Astrocyte of the spinal cord (primary cell): ENCODE measurements around the gene BPTF.
A peak's percentile ranks its signal among the peaks of the same experiment; 100 is the strongest.
"Not testable (repeated sequence)": the region's sequence is repeated elsewhere in the genome, so short reads cannot be mapped to it uniquely, and the experiment has no call there.

ENCODE experiments used
- DNase-seq: peaks from one replicate; pipeline ENCODE4 v3.0.0; 2011; ENCODE audit warnings: low read depth, low spot score
- H3K4me3 ChIP-seq: 2 replicates; pipeline ENCODE4 v1.5.1; 2011; ENCODE audit warnings: low read depth, mild to moderate bottlenecking, low read length, moderate library complexity
- CTCF ChIP-seq: IDR thresholded peaks from 2 replicates; pipeline ENCODE4 v1.5.1; 2012; ENCODE audit warnings: low read depth, mild to moderate bottlenecking, low read length, inconsistent platforms
- in situ Hi-C: cut with HindIII; loops from 2 replicates; pipeline ENCODE4 v1.10.0; 2017; ENCODE audit warnings: low sequenced_read_pairs

The BPTF gene

DNA sequence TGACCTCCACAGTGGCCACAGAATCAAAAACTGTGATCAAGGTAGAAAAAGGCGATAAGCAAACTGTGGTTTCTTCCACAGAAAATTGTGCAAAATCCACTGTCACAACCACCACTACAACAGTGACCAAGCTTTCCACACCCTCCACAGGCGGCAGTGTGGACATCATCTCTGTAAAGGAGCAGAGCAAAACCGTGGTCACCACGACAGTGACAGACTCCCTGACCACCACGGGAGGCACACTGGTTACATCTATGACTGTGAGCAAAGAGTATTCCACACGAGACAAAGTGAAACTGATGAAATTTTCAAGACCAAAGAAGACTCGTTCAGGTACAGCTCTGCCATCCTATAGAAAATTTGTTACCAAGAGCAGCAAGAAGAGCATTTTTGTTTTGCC, 87.4 kb downstream of the BPTF start:
- in situ Hi-C loops: no loop called here
- no peak for DNase-seq
- TF ChIP-seq CTCF: no peak
- no peak overlapping the region for H3K4me3 ChIP-seq

GRCh38 chr17:67920212-67920611, 94.9 kb downstream of the BPTF start:
- in situ Hi-C loops: no loop called here
- no peak for TF ChIP-seq CTCF
- H3K4me3 ChIP-seq: no peak overlapping the region
- DNase-seq: no peak

DNA sequence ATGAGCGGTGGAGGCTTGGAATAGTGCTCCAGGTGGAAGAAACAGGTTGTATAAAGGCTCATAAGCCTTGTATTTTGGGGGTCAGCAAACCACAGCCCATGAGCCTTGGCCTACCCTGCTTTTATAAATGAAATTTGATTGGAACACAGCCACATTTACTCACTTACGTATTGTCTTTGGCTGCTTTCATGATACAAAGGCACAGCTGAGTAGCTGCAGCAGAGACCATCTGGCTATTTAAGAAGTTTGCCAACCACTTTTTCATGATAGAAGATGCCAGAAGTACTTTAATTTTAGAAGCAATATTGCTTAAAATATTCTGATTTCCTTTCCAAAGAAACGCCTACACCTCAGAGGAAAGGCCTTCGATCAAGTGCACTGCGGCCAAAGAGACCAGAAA, 97.2 kb downstream of the BPTF start:
- TF ChIP-seq CTCF: no peak
- DNase-seq: no peak
- H3K4me3 ChIP-seq: no peak overlapping the region
- in situ Hi-C loops: no loop called here

- in situ Hi-C loops, H3K4me3 ChIP-seq, DNase-seq: not testable (repeated sequence)
Observed at GRCh38 chr17:67928842-67929241, 103.5 kb downstream of the BPTF start.

DNA sequence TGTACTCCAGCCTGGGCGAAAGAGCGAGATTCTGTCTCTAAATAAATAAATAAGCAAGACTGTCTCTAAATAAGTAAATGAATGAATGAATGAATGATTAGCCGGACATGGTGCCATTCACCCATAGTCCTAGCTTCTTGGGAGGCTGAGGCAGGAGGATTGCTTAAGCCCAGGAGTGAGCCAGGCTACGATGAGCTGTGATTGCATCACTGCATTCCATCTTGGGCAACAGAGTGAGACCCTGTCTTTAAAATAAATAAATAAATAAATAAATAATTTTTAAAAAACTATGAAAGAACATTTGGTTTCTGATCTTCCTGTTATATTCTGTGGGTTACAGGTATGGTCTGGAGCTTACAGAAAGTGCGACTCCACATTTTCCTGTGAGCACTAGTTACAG, 105.9 kb downstream of the BPTF start:
- no peak for DNase-seq
- no peak for TF ChIP-seq CTCF
- no peak overlapping the region for H3K4me3 ChIP-seq
- in situ Hi-C loops: no loop called here

- in situ Hi-C loops: no loop called here
- DNase-seq: no peak
- no peak overlapping the region for H3K4me3 ChIP-seq
- TF ChIP-seq CTCF: peak; percentile 55
Observed at GRCh38 chr17:67942810-67943209, 117.5 kb downstream of the BPTF start.

- H3K4me3 ChIP-seq: no peak overlapping the region
- no peak for TF ChIP-seq CTCF
- DNase-seq: no peak
- in situ Hi-C loops: no loop called here
Observed at GRCh38 chr17:67944035-67944434, 118.7 kb downstream of the BPTF start.
